MCF 10A (cell line): Measurements from ENCODE around the gene NABP2. TPM values are rescaled to one million over a fixed set of nuclear protein-coding genes. Genes with fewer than 3 reads are reported as not detected.
A peak's percentile ranks its signal among the peaks of the same experiment; 100 is the strongest.

Source experiments
- BruUV-seq: library from RNA; stranded (reverse); fragments of 400-500 nt; replicated peaks from 2 replicates; lab custom pipeline; 2021; lab: Mats Ljungman, UMichigan
- CTCF ChIA-PET: fragments of 300-600 bp; sonication (Branson Sonifier 250); formaldehyde crosslinking; extraction: SDS; loops from one replicate; lab custom pipeline; 2021; ENCODE audit warnings: antibody characterized with exemption, inconsistent platforms; lab: Yijun Ruan, JAX
- POLR2A ChIA-PET: fragments of 300-600, 350-650 bp; sonication (Branson Sonifier 250); formaldehyde crosslinking; extraction: SDS; loops from one replicate; lab custom pipeline; 2020; ENCODE audit warnings: antibody characterized with exemption, inconsistent platforms; lab: Yijun Ruan, JAX
- DNase-seq: peaks from one replicate; pipeline ENCODE4 v3.0.0-alpha.2; 2018; ENCODE audit not compliant: unreplicated experiment
- H3K27ac Mint-ChIP-seq: one replicate; pipeline ENCODE4 v1.8.0; 2022; ENCODE audit warnings: mild to moderate bottlenecking, low read depth, mixed read lengths; ENCODE audit not compliant: unreplicated experiment
- H3K27me3 Mint-ChIP-seq: one replicate; pipeline ENCODE4 v1.8.0; 2022; ENCODE audit warnings: mixed read lengths; ENCODE audit not compliant: insufficient read depth, unreplicated experiment
- H3K36me3 Mint-ChIP-seq: one replicate; pipeline ENCODE4 v1.8.0; 2022; ENCODE audit warnings: mild to moderate bottlenecking, moderate library complexity, mixed read lengths; ENCODE audit not compliant: insufficient read depth, unreplicated experiment
- H3K4me1 Mint-ChIP-seq: one replicate; pipeline ENCODE4 v1.8.0; 2022; ENCODE audit warnings: mixed read lengths; ENCODE audit not compliant: insufficient read depth, unreplicated experiment
- H3K4me3 Mint-ChIP-seq: one replicate; pipeline ENCODE4 v1.8.0; 2022; ENCODE audit warnings: mild to moderate bottlenecking, moderate library complexity, mixed read lengths; ENCODE audit not compliant: unreplicated experiment
- H3K9me3 Mint-ChIP-seq: one replicate; pipeline ENCODE4 v1.8.0; 2022; ENCODE audit warnings: mixed read lengths; ENCODE audit not compliant: unreplicated experiment
- CTCF ChIP-seq: fragments of 200-600 bp; IDR thresholded peaks from one replicate; pipeline ENCODE4 v1.8.0; 2022; ENCODE audit warnings: antibody characterized with exemption, mild to moderate bottlenecking; ENCODE audit not compliant: unreplicated experiment
- intact Hi-C: fragments of 100-400 bp; cut with micrococcal nuclease; formaldehyde crosslinking; loops from 2 replicates; pipeline ENCODE4 v1.14.1; 2022
- total RNA-seq: library from RNA; stranded (reverse); gene quantifications from 2 replicates; pipeline ENCODE4 v1.2.3, GENCODE V29; 2022

NABP2 gene
- total RNA-seq, 1 experiment from 2014 or later: 53.3 TPM

GRCh38 chr12:56188131-56188777 lies 35.9 kb upstream of the NABP2 start:
- no peaks in the 10 kb centered on the region for H3K9me3 Mint-ChIP-seq
- H3K27ac Mint-ChIP-seq: peak overlapping the region; percentile 85
- DNase-seq: no peak
- peaks cover 47% of the 10 kb centered on the region for H3K36me3 Mint-ChIP-seq
- H3K4me3 Mint-ChIP-seq: peak overlapping the region; percentile 85
- peaks cover 35% of the 10 kb centered on the region for H3K4me1 Mint-ChIP-seq
- ChIA-PET CTCF (interaction anchor here (0.6 to 6.6 kb wide), 13 partner anchors 10 to 378 kb away, joined by 3 to 83 read pairs (median 7); partner anchors contain the start of gene ZC3H10), POLR2A (interaction anchor here (0.5 to 7.9 kb wide), 21 partner anchors 8 to 214 kb away, joined by 3 to 140 read pairs (median 5); partner anchors contain the start of genes CS, ESYT1, MYL6 and MYL6B)
- intact Hi-C loops: no loop called here
- BruUV-seq: no TSS peak
- no peak for TF ChIP-seq CTCF
- H3K27me3 Mint-ChIP-seq: no peaks in the 10 kb centered on the region

- no peak for TF ChIP-seq CTCF
- intact Hi-C loops: loop anchor here (1.0 kb wide), 1 partner anchor 62 kb away; no protein-coding TSS in a partner anchor
- DNase-seq: no peak
- Mint-ChIP-seq H3K27ac (peak overlapping the region; percentile 85), H3K9me3 (no peaks in the 10 kb centered on the region), H3K36me3 (peaks cover 42% of the 10 kb centered on the region), H3K4me3 (peak overlapping the region; percentile 85), H3K27me3 (no peaks in the 10 kb centered on the region), H3K4me1 (peaks cover 38% of the 10 kb centered on the region)
- no TSS peak for BruUV-seq
- CTCF ChIA-PET: interaction anchor here (0.5 to 6.6 kb wide), 12 partner anchors 11 to 510 kb away, joined by 3 to 83 read pairs (median 9); partner anchors contain the start of genes ESYT1 and ZC3H10
- POLR2A ChIA-PET: interaction anchor here (0.7 to 7.9 kb wide), 21 partner anchors 8 to 261 kb away, joined by 3 to 140 read pairs (median 6); partner anchors contain the start of genes CS, ESYT1, MYL6 and MYL6B
These were observed 35.4 kb upstream of the NABP2 start for GRCh38 chr12:56188778-56189098.

- POLR2A ChIA-PET: interaction anchor here (0.6 to 7.9 kb wide), 35 partner anchors 9 to 406 kb away, joined by 3 to 140 read pairs (median 6); partner anchors contain the start of genes CNPY2, COQ10A, CS and ESYT1
- Mint-ChIP-seq H3K4me3 (peak within 1 kb of the TSS; percentile 85), H3K27ac (peak within 1 kb of the TSS; percentile 93), H3K27me3 (no peaks in the 10 kb centered on the region), H3K36me3 (peaks cover 37% of the 10 kb centered on the region), H3K9me3 (no peaks in the 10 kb centered on the region), H3K4me1 (peaks cover 38% of the 10 kb centered on the region)
- CTCF ChIA-PET: interaction anchor here (0.5 to 6.6 kb wide), 37 partner anchors 11 to 1882 kb away, joined by 3 to 83 read pairs (median 4); partner anchors contain the start of genes APOF, ESYT1, RNF41 and ZC3H10
- DNase-seq: peak; percentile 87
- intact Hi-C loops: loop anchor here (1.0 kb wide), 1 partner anchor 63 kb away; no protein-coding TSS in a partner anchor
- BruUV-seq: no TSS peak
- peak; percentile 75 for TF ChIP-seq CTCF
These were observed 34.8 kb upstream of the NABP2 start, which contains the start of gene SMARCC2 for GRCh38 chr12:56189099-56189917. Gene SMARCC2 (minus strand): TSS chr12:56189483. CDS start chr12:56189461, 22 bp downstream.
